Small intestine (tissue), 7 donors: Measurements from ENCODE around the gene RAP1A. TPM values are rescaled to one million over a fixed set of nuclear protein-coding genes. Genes with fewer than 3 reads are reported as not detected.

ENCODE experiments used
- DNase-seq, 2 donors: peaks; one replicate each; pipeline versions ENCODE4 v3.0.0 to v3.0.0-alpha.2; 2013
- FAIRE-seq: peaks from 2 replicates; lab custom pipeline; 2012; peaks lifted over from hg19 to GRCh38; lab: Jason Lieb, UNC
- H3K27ac ChIP-seq, 3 donors: one replicate each; pipeline ENCODE4 v1.5.1; 2013; ENCODE audit warnings: low read length in 2 of 3, mild to moderate bottlenecking in 2 of 3, control low read depth in 1 of 3, inconsistent platforms in 1 of 3, low read depth in 1 of 3, moderate library complexity in 1 of 3
- H3K27me3 ChIP-seq, 3 donors: one replicate each; pipeline ENCODE4 v1.6.1; 2013; ENCODE audit warnings: low read length in 3 of 3, inconsistent platforms in 1 of 3; ENCODE audit not compliant: control insufficient read depth in 3 of 3, insufficient read depth in 3 of 3
- H3K36me3 ChIP-seq, 3 donors: one replicate each; pipeline ENCODE4 v1.6.1; 2013; ENCODE audit warnings: low read length in 3 of 3, inconsistent platforms in 1 of 3, low read depth in 1 of 3, mild to moderate bottlenecking in 1 of 3, moderate library complexity in 1 of 3; ENCODE audit not compliant: control insufficient read depth in 3 of 3, insufficient read depth in 2 of 3
- H3K4me1 ChIP-seq, 3 donors: one replicate each; pipeline ENCODE4 v1.6.1; 2013; ENCODE audit warnings: low read length in 2 of 3, inconsistent platforms in 1 of 3, low read depth in 1 of 3, mild to moderate bottlenecking in 1 of 3, moderate library complexity in 1 of 3; ENCODE audit not compliant: control insufficient read depth in 3 of 3, insufficient read depth in 2 of 3
- H3K4me3 ChIP-seq, 3 donors: one replicate each; pipeline ENCODE4 v1.5.1; 2013; ENCODE audit warnings: low read length in 3 of 3, control low read depth in 1 of 3, inconsistent platforms in 1 of 3, low read depth in 1 of 3, mild to moderate bottlenecking in 1 of 3, moderate library complexity in 1 of 3
- H3K9me3 ChIP-seq, 2 donors: one replicate each; pipeline ENCODE4 v1.6.1; 2013; ENCODE audit warnings: low read depth in 1 of 2, low read length in 1 of 2; ENCODE audit not compliant: control insufficient read depth in 2 of 2, insufficient read depth in 1 of 2
- WGBS, 3 donors: extraction: QIAGEN DNeasy Blood & Tissue Kit; methylation state at CpG; one replicate each; pipeline ENCODE4 v1.1.7; 2013; 5-methylcytosine and 5-hydroxymethylcytosine counted together
- polyA plus RNA-seq, 4 donors: library from polyadenylated mRNA; stranded (reverse) in 3 of 4; unstranded in 1 of 4; fragments of 200-250 nt in 3 of 4; fragments of 120-200 nt in 1 of 4; gene quantifications; one replicate each; pipeline versions ENCODE4 v1.2.1 to v1.2.3, GENCODE V29; 2013
- donor health status: healthy with polysubstance abuse.
- donor health status: control.
- donor health status: control.
- donor health status: Bipolar disorder and iron deficiency.
- donor health status: healthy.

RAP1A gene
- polyA plus RNA-seq, 4 donors = 75.4 to 150 (median 92.7) TPM

GRCh38 chr1:111635324-111636009 lies 15.9 kb downstream of the RAP1A start:
- no peaks in the 10 kb centered on the region for H3K27me3 ChIP-seq
- DNase-seq (no peak), FAIRE-seq (no peak)
- no peak overlapping the region for H3K4me3 ChIP-seq
- H3K36me3 ChIP-seq = no peaks in the 10 kb centered on the region
- WGBS, 3 donors = 66 to 68% (median 66%) methylated on average over 2 of the region's 2 CpGs
- no peaks in the 10 kb centered on the region for H3K9me3 ChIP-seq
- H3K4me1 ChIP-seq = peaks cover 3 to 10% (median 8%) of the 10 kb centered on the region in 3 donors
- H3K27ac ChIP-seq = no peak overlapping the region

- peaks cover 4 to 10% (median 8%) of the 10 kb centered on the region in 3 donors for H3K4me1 ChIP-seq
- WGBS, 3 donors = 37 to 70% (median 44%) methylated on average over 4 of the region's 4 CpGs
- no peak for DNase-seq
- no peak overlapping the region for H3K27ac ChIP-seq
- H3K4me3 ChIP-seq = no peak overlapping the region
- peaks cover 0 to 4% of the 10 kb centered on the region in 2 donors for H3K9me3 ChIP-seq
- FAIRE-seq = no peak
- peaks cover 0 to 2% (median 0%) of the 10 kb centered on the region in 3 donors for H3K36me3 ChIP-seq
- no peaks in the 10 kb centered on the region for H3K27me3 ChIP-seq
Observed at GRCh38 chr1:111638320-111638719, 18.7 kb downstream of the RAP1A start.

GRCh38 chr1:111639602-111640198 lies 20.1 kb downstream of the RAP1A start:
- Histone ChIP-seq H3K36me3 (peaks cover 0 to 2% (median 0%) of the 10 kb centered on the region in 3 donors), H3K27me3 (no peaks in the 10 kb centered on the region), H3K27ac (peak overlapping the region in 1 of 3 donors; percentile 45), H3K4me3 (no peak overlapping the region), H3K9me3 (peaks cover 0 to 4% of the 10 kb centered on the region in 2 donors), H3K4me1 (peaks cover 4 to 10% (median 8%) of the 10 kb centered on the region in 3 donors)
- 19 to 66% (median 44%) methylated on average over 3 of the region's 3 CpGs for WGBS, 3 donors
- FAIRE-seq (no peak), DNase-seq (peak; percentile 61 to 66)

- H3K4me1 ChIP-seq = peaks cover 4 to 9% (median 8%) of the 10 kb centered on the region in 3 donors
- FAIRE-seq = no peak
- H3K27me3 ChIP-seq = no peaks in the 10 kb centered on the region
- H3K36me3 ChIP-seq = peaks cover 0 to 2% (median 0%) of the 10 kb centered on the region in 3 donors
- no peak overlapping the region for H3K27ac ChIP-seq
- peaks cover 0 to 4% of the 10 kb centered on the region in 2 donors for H3K9me3 ChIP-seq
- H3K4me3 ChIP-seq = no peak overlapping the region
- WGBS, 3 donors = 78 to 89% (median 88%) methylated on average over 2 of the region's 2 CpGs
- no peak for DNase-seq
Observed at GRCh38 chr1:111643097-111643496, 23.5 kb downstream of the RAP1A start.

GRCh38 chr1:111643696-111644095 lies 24.1 kb downstream of the RAP1A start:
- Histone ChIP-seq H3K36me3 (peaks cover 0 to 7% (median 0%) of the 10 kb centered on the region in 3 donors), H3K27ac (no peak overlapping the region), H3K27me3 (no peaks in the 10 kb centered on the region), H3K9me3 (peaks cover 0 to 4% of the 10 kb centered on the region in 2 donors), H3K4me1 (peaks cover 2 to 5% (median 4%) of the 10 kb centered on the region in 3 donors), H3K4me3 (no peak overlapping the region)
- no peak for DNase-seq
- no peak for FAIRE-seq
- 96 to 97% (median 97%) methylated on average over 3 of the region's 3 CpGs for WGBS, 3 donors

- peaks cover 0 to 4% of the 10 kb centered on the region in 2 donors for H3K9me3 ChIP-seq
- no peak overlapping the region for H3K27ac ChIP-seq
- H3K4me1 ChIP-seq = peaks cover 5 to 10% (median 8%) of the 10 kb centered on the region in 3 donors
- peaks cover 0 to 14% (median 0%) of the 10 kb centered on the region in 3 donors for H3K36me3 ChIP-seq
- H3K4me3 ChIP-seq = no peak overlapping the region
- WGBS, 3 donors = 86 to 97% (median 91%) methylated on average over 1 of the region's 1 CpG
- no peaks in the 10 kb centered on the region for H3K27me3 ChIP-seq
- no peak for FAIRE-seq
- no peak for DNase-seq
Observed at GRCh38 chr1:111644506-111644905, 24.9 kb downstream of the RAP1A start.

- 62 to 70% (median 65%) methylated on average over 1 of the region's 1 CpG for WGBS, 3 donors
- DNase-seq (no peak), FAIRE-seq (no peak)
- H3K36me3 ChIP-seq = peaks cover 0 to 13% (median 0%) of the 10 kb centered on the region in 3 donors
- peaks cover 3 to 8% (median 7%) of the 10 kb centered on the region in 3 donors for H3K4me1 ChIP-seq
- peaks cover 0 to 4% of the 10 kb centered on the region in 2 donors for H3K9me3 ChIP-seq
- no peaks in the 10 kb centered on the region for H3K27me3 ChIP-seq
- no peak overlapping the region for H3K27ac ChIP-seq
- H3K4me3 ChIP-seq = no peak overlapping the region
Observed at GRCh38 chr1:111647736-111648135, 28.1 kb downstream of the RAP1A start.

- WGBS, 3 donors = 81 to 85% (median 83%) methylated on average over 7 of the region's 7 CpGs
- no peak overlapping the region for H3K4me3 ChIP-seq
- H3K27ac ChIP-seq = no peak overlapping the region
- no peaks in the 10 kb centered on the region for H3K9me3 ChIP-seq
- no peaks in the 10 kb centered on the region for H3K27me3 ChIP-seq
- peaks cover 3 to 8% (median 7%) of the 10 kb centered on the region in 3 donors for H3K4me1 ChIP-seq
- H3K36me3 ChIP-seq = peaks cover 0 to 13% (median 0%) of the 10 kb centered on the region in 3 donors
- DNase-seq (no peak), FAIRE-seq (no peak)
Observed at GRCh38 chr1:111648806-111649205, 29.2 kb downstream of the RAP1A start.
